H9 (cell line): ENCODE data around the gene BEND7. TPM values are rescaled to one million over a fixed set of nuclear protein-coding genes. Genes with fewer than 3 reads are reported as not detected.

Experiments
- DNase-seq: peaks from one replicate; pipeline ENCODE4 v3.0.0-alpha.2; 2017
- H2AFZ ChIP-seq: one replicate; pipeline ENCODE4 v1.6.1; 2013; ENCODE audit warnings: mild to moderate bottlenecking, low read length, control low read depth, moderate library complexity
- H2AK5ac ChIP-seq: 2 replicates; pipeline ENCODE4 v1.6.1; 2013; ENCODE audit warnings: low read length, control low read depth, mixed read lengths; ENCODE audit not compliant: insufficient read length
- H2BK120ac ChIP-seq: one replicate; pipeline ENCODE4 v1.6.1; 2013; ENCODE audit warnings: low read depth, mild to moderate bottlenecking, low read length, control low read depth, inconsistent platforms; ENCODE audit not compliant: poor library complexity, severe bottlenecking
- H2BK12ac ChIP-seq: 2 replicates; pipeline ENCODE4 v1.6.1; 2013; ENCODE audit warnings: low read length, control low read depth, mixed read lengths, low read depth; ENCODE audit not compliant: insufficient read length
- H2BK15ac ChIP-seq: 2 replicates; pipeline ENCODE4 v1.6.1; 2013; ENCODE audit warnings: low read depth, low read length, control low read depth
- H2BK20ac ChIP-seq: one replicate; pipeline ENCODE4 v1.6.1; 2013; ENCODE audit warnings: low read depth, mild to moderate bottlenecking, low read length, control low read depth, inconsistent platforms; ENCODE audit not compliant: poor library complexity, severe bottlenecking
- H2BK5ac ChIP-seq: 2 replicates; pipeline ENCODE4 v1.6.1; 2013; ENCODE audit warnings: low read length, control low read depth, mixed read lengths; ENCODE audit not compliant: insufficient read length
- H3K14ac ChIP-seq: 2 replicates; pipeline ENCODE4 v1.6.1; 2013; ENCODE audit warnings: low read length, control low read depth; ENCODE audit not compliant: insufficient read depth
- H3K18ac ChIP-seq: 2 replicates; pipeline ENCODE4 v1.6.1; 2013; ENCODE audit warnings: low read depth, mild to moderate bottlenecking, mixed read lengths, low read length, control low read depth; ENCODE audit not compliant: insufficient read length
- H3K23ac ChIP-seq: 2 replicates; pipeline ENCODE4 v1.6.1; 2013; ENCODE audit warnings: low read length, control low read depth, mixed read lengths, low read depth; ENCODE audit not compliant: insufficient read length
- H3K23me2 ChIP-seq: 2 replicates; pipeline ENCODE4 v1.6.1; 2013; ENCODE audit warnings: low read depth, mild to moderate bottlenecking, mixed read lengths, low read length, control low read depth; ENCODE audit not compliant: insufficient read length, poor library complexity, severe bottlenecking
- H3K27ac ChIP-seq: 2 replicates; pipeline ENCODE4 v1.5.1; 2013; ENCODE audit warnings: low read length, control low read depth, mixed read lengths, low read depth; ENCODE audit not compliant: insufficient read length
- H3K27me3 ChIP-seq: 2 replicates; pipeline ENCODE4 v1.6.1; 2013; ENCODE audit warnings: low read length, control low read depth, inconsistent platforms; ENCODE audit not compliant: insufficient read depth
- H3K4ac ChIP-seq: 2 replicates; pipeline ENCODE4 v1.6.1; 2013; ENCODE audit warnings: low read depth, mild to moderate bottlenecking, control low read depth, inconsistent platforms, low read length, moderate library complexity
- H3K4me1 ChIP-seq: 2 replicates; pipeline ENCODE4 v1.6.1; 2013; ENCODE audit warnings: low read length, control low read depth, inconsistent platforms; ENCODE audit not compliant: insufficient read depth
- H3K4me2 ChIP-seq: 2 replicates; pipeline ENCODE4 v1.6.1; 2013; ENCODE audit warnings: low read length, control low read depth, mixed read lengths; ENCODE audit not compliant: insufficient read length, insufficient read depth
- H3K56ac ChIP-seq: 2 replicates; pipeline ENCODE4 v1.6.1; 2013; ENCODE audit warnings: low read depth, mild to moderate bottlenecking, mixed read lengths, low read length, control low read depth; ENCODE audit not compliant: insufficient read length
- H3K79me1 ChIP-seq: 2 replicates; pipeline ENCODE4 v1.6.1; 2013; ENCODE audit warnings: low read depth, mild to moderate bottlenecking, moderate library complexity, low read length, control low read depth, inconsistent platforms; ENCODE audit not compliant: insufficient read depth, poor library complexity, severe bottlenecking
- H3K79me2 ChIP-seq: 2 replicates; pipeline ENCODE4 v1.6.1; 2013; ENCODE audit warnings: low read length, control low read depth, inconsistent platforms; ENCODE audit not compliant: insufficient read depth
- H3K9ac ChIP-seq: 2 replicates; pipeline ENCODE4 v1.6.1; 2013; ENCODE audit warnings: low read length, control low read depth, mixed read lengths; ENCODE audit not compliant: insufficient read length; ENCODE audit errors: extremely low read depth
- H3K9me3 ChIP-seq: one replicate; pipeline ENCODE4 v1.6.1; 2013; ENCODE audit warnings: low read depth, low read length, inconsistent platforms; ENCODE audit not compliant: control insufficient read depth
- H3T11ph ChIP-seq: one replicate; pipeline ENCODE4 v1.6.1; 2013; ENCODE audit warnings: mild to moderate bottlenecking, low read length, control low read depth, inconsistent platforms
- H4K20me1 ChIP-seq: one replicate; pipeline ENCODE4 v1.6.1; 2013; ENCODE audit not compliant: control insufficient read depth, insufficient read length, insufficient read depth
- H4K5ac ChIP-seq: 2 replicates; pipeline ENCODE4 v1.6.1; 2013; ENCODE audit warnings: low read depth, mild to moderate bottlenecking, mixed read lengths, low read length, control low read depth; ENCODE audit not compliant: insufficient read length
- H4K8ac ChIP-seq: replicated peaks from 2 replicates; pipeline ENCODE4 v1.6.1; 2013; ENCODE audit warnings: low read length, control low read depth, mixed read lengths, low read depth; ENCODE audit not compliant: insufficient read length
- H4K91ac ChIP-seq: 2 replicates; pipeline ENCODE4 v1.6.1; 2013; ENCODE audit warnings: low read depth, mild to moderate bottlenecking, moderate library complexity, mixed read lengths, low read length, control low read depth; ENCODE audit not compliant: insufficient read length
- H3K27ac Mint-ChIP-seq, 3 experiments: 2 replicates in 2 of 3; 3 replicates in 1 of 3; pipeline ENCODE4 v1.8.0; 2020 to 2021; ENCODE audit warnings: mixed read lengths in 3 of 3, mild to moderate bottlenecking in 1 of 3, moderate library complexity in 1 of 3
- H3K27me3 Mint-ChIP-seq: 2 replicates; pipeline ENCODE4 v1.8.0; 2021; ENCODE audit warnings: low read depth, mild to moderate bottlenecking, moderate library complexity, mixed read lengths
- H3K36me3 Mint-ChIP-seq, 3 experiments: 2 replicates in 2 of 3; 3 replicates in 1 of 3; pipeline ENCODE4 v1.8.0; 2020 to 2021; ENCODE audit warnings: low read depth in 3 of 3, mixed read lengths in 3 of 3; ENCODE audit not compliant: insufficient read depth in 1 of 3
- H3K4me1 Mint-ChIP-seq, 2 experiments: 2 replicates each; pipeline ENCODE4 v1.8.0; 2020; ENCODE audit warnings: mixed read lengths in 2 of 2
- H3K4me3 Mint-ChIP-seq, 2 experiments: 2 replicates in 1 of 2; 3 replicates in 1 of 2; pipeline ENCODE4 v1.8.0; 2020 to 2021; ENCODE audit warnings: mild to moderate bottlenecking in 2 of 2, mixed read lengths in 2 of 2, moderate library complexity in 1 of 2
- H3K9me3 Mint-ChIP-seq, 2 experiments: 2 replicates in 1 of 2; 3 replicates in 1 of 2; pipeline ENCODE4 v1.8.0; 2020; ENCODE audit warnings: mild to moderate bottlenecking in 2 of 2, mixed read lengths in 2 of 2, moderate library complexity in 1 of 2
- WGBS: extraction: QIAGEN DNeasy Blood & Tissue Kit; methylation state at CpG from one replicate; pipeline ENCODE4 v1.1.7; 2013; ENCODE audit warnings: missing lambda C conversion rate, low lambda C conversion rate, mixed read lengths; ENCODE audit not compliant: insufficient read length; ENCODE audit errors: extremely low coverage; 5-methylcytosine and 5-hydroxymethylcytosine counted together
- total RNA-seq: library from RNA; stranded (reverse); gene quantifications from 2 replicates; pipeline ENCODE4 v1.2.1, GENCODE V29; 2021
- TF ChIP-seq, protein P1 (sequence below): fragments of 200-600 bp; sonication (generic); conservative IDR thresholded peaks from 3 replicates; pipeline ENCODE4 v1.8.0; 2021; ENCODE audit warnings: antibody characterized with exemption, mild to moderate bottlenecking

BEND7 gene
- total RNA-seq, 1 experiment from 2014 or later: 17.7 TPM

DNA sequence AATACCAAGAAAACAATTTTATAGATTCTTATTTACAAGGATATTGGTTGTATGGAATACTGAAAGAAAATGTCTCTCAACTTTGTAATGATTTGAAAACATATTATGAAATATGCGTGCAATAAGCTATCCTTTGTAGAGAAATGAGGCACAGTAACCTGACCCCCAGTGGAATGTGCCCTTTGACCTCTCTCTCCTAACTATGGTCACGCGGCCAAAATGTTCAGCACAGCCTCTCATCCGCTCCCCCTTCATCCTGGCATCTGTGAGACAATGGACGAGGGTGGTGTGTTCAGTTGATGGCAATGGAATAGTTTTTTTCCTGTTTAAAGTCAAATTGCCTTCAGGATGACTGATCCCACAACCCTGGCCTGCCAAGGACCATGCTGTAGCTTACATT lies 13.3 kb downstream of the BEND7 start:
- H3K27ac ChIP-seq: no peak overlapping the region
- H3K79me1 ChIP-seq: no peaks in the 10 kb centered on the region
- H2BK120ac ChIP-seq: no peak overlapping the region
- H3K4me2 ChIP-seq: no peak overlapping the region
- H3K23me2 ChIP-seq: no peaks in the 10 kb centered on the region
- no peak overlapping the region for H3T11ph ChIP-seq
- no peak overlapping the region for H2BK15ac ChIP-seq
- H3K9ac ChIP-seq: no peak overlapping the region
- no peak overlapping the region for H3K23ac ChIP-seq
- H3K4me1 Mint-ChIP-seq: peaks cover 9 to 10% of the 10 kb centered on the region in 2 experiments
- H3K36me3 Mint-ChIP-seq: no peaks in the 10 kb centered on the region
- no peaks in the 10 kb centered on the region for H3K4me1 ChIP-seq
- DNase-seq: no peak
- H3K27ac Mint-ChIP-seq: no peak overlapping the region
- H3K18ac ChIP-seq: no peak overlapping the region
- no peaks in the 10 kb centered on the region for H3K9me3 Mint-ChIP-seq
- H2AK5ac ChIP-seq: no peak overlapping the region
- no peaks in the 10 kb centered on the region for H3K27me3 Mint-ChIP-seq
- H4K91ac ChIP-seq: no peak overlapping the region
- H2BK12ac ChIP-seq: no peak overlapping the region
- no peak overlapping the region for H2BK20ac ChIP-seq
- H3K79me2 ChIP-seq: no peaks in the 10 kb centered on the region
- no peaks in the 10 kb centered on the region for H3K9me3 ChIP-seq
- no peak overlapping the region for H3K4me3 Mint-ChIP-seq
- WGBS: no CpG with 5 or more reads among the region's 5 CpGs
- peaks cover 2% of the 10 kb centered on the region for H4K20me1 ChIP-seq
- no peaks in the 10 kb centered on the region for H3K27me3 ChIP-seq
- H3K56ac ChIP-seq: no peak overlapping the region
- H4K5ac ChIP-seq: no peak overlapping the region
- H3K4ac ChIP-seq: no peak overlapping the region
- no peak overlapping the region for H4K8ac ChIP-seq
- no peak overlapping the region for H2BK5ac ChIP-seq
- no peak overlapping the region for H3K14ac ChIP-seq
- no peak overlapping the region for H2AFZ ChIP-seq
- TF ChIP-seq, protein P1, sequence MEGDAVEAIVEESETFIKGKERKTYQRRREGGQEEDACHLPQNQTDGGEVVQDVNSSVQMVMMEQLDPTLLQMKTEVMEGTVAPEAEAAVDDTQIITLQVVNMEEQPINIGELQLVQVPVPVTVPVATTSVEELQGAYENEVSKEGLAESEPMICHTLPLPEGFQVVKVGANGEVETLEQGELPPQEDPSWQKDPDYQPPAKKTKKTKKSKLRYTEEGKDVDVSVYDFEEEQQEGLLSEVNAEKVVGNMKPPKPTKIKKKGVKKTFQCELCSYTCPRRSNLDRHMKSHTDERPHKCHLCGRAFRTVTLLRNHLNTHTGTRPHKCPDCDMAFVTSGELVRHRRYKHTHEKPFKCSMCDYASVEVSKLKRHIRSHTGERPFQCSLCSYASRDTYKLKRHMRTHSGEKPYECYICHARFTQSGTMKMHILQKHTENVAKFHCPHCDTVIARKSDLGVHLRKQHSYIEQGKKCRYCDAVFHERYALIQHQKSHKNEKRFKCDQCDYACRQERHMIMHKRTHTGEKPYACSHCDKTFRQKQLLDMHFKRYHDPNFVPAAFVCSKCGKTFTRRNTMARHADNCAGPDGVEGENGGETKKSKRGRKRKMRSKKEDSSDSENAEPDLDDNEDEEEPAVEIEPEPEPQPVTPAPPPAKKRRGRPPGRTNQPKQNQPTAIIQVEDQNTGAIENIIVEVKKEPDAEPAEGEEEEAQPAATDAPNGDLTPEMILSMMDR: no peak
